IMR-90 (cell line): ENCODE data around the gene SYTL2.
A peak's percentile ranks its signal among the peaks of the same experiment; 100 is the strongest.

Experiments
- BHLHE40 ChIP-seq: fragments of 150-350 bp; IDR thresholded peaks from 2 replicates; pipeline ENCODE4 v1.6.1; 2016; ENCODE audit warnings: mild to moderate bottlenecking, low read depth, low read length
- TF ChIP-seq, protein P1 (sequence below): conservative IDR thresholded peaks from 2 replicates; pipeline ENCODE4 v1.5.1; 2012; ENCODE audit warnings: mild to moderate bottlenecking, low read depth, low read length, improper control_type of control experiment

DNA sequence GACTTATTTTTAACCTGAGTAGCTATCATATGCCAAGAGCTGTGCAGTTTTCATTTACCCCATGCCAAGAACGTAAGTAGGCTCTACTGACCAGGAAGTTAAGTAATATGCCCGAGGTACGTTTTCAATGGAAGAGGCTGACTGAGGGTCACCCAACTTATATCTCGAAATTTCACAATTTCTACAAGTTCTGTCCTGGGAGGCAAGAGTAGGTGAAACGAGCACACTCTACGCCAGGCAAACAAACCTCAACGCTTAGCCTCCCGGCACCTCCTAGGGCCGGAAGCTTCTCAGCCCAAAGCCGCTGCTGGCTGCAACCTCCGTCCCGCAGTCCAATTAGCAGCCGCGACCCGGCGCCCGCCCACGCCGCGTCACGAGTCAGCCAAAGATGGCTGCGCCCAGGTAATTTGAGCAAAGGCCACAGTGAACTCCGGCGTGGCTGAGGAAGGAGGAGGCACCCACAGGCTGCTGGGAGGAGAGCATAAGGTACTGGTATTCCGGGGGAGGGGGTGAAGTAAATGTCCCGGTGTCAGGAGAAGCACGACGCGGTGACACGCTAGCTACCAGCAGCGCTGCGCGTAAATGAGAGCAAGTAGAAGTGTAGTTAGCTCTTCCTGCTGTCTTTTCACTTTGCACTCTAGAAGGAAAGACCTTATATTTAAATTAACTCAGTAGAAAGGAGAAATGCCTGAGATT, 163.2 kb downstream of the SYTL2 start, which contains the start of gene TMEM126A:
- peak; percentile 77 for TF ChIP-seq BHLHE40
- TF ChIP-seq, protein P1, sequence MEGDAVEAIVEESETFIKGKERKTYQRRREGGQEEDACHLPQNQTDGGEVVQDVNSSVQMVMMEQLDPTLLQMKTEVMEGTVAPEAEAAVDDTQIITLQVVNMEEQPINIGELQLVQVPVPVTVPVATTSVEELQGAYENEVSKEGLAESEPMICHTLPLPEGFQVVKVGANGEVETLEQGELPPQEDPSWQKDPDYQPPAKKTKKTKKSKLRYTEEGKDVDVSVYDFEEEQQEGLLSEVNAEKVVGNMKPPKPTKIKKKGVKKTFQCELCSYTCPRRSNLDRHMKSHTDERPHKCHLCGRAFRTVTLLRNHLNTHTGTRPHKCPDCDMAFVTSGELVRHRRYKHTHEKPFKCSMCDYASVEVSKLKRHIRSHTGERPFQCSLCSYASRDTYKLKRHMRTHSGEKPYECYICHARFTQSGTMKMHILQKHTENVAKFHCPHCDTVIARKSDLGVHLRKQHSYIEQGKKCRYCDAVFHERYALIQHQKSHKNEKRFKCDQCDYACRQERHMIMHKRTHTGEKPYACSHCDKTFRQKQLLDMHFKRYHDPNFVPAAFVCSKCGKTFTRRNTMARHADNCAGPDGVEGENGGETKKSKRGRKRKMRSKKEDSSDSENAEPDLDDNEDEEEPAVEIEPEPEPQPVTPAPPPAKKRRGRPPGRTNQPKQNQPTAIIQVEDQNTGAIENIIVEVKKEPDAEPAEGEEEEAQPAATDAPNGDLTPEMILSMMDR: no peak
